ENCODE measurements around the gene STK35.
A peak's percentile ranks its signal among the peaks of the same experiment; 100 is the strongest.

The STK35 gene

DNA sequence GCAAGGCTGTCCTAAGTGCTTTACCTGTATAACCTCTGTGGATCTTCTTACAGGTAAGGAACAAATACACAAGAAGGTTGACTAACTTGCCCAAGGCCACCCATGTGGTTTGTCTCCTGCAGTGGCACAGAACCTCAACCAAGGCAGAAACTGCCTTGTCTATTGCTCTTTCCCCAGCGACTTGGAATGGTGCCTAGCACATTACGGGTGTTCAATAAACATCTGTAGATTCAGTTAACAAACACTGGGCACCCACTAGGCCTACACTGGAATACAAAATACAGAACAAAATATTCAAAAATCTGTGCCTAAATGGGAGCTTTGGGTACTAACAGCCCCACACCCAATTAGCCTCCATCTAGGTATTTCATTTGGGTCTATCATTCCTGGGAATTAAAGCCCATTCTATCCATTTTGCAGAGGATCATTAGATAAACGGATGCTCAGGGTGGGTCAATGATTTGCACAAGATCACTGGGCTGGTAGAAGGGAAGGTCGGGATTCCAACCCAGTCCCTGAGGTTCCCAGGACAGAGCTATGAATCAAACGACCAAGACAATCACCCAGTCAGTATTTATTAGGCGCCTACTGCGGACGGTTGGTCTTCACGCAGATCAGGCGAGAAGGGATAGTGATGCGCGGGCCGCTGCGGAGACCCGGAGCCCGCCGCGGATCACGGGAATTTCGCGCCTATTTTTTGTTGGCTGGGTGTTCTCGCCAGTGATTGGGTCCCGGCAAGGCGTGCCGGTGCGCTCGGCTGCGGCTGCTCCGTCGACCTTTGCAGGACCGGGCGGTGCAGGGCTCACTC is at the start of gene STK35:
TSS of gene STK35 (plus strand) at position 771 of the 808 bp plus-strand sequence. CDS start 55 bp downstream, outside the sequence.
- DNase-seq (ENCODE audit: low read depth in 3 of 3, low spot score in 1 of 3): peak in 1 of 3 donors; percentile 15

DNA sequence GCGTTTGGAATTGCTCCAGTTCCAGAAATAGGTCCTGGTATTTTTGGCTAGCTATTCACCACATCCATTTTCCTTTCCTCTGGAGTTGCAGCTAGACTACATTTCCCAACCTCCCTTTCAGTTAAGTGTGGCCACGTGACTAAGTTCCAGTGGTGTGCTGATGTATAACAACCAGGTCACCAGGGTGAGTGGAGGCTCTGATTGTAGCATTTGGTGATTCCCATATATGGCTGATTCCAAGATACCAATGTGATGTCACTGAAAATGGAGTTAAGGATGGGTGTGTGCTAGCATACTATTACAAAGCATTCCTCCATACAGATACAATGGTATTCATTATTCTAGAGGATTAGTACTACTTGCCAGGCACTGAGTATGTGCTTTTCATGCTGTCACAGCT is 49.7 kb upstream of the STK35 start:
- DNase-seq (ENCODE audit: low read depth in 3 of 3, low spot score in 1 of 3): no peak

- DNase-seq (ENCODE audit: low read depth in 3 of 3, low spot score in 1 of 3): no peak
Observed at GRCh38 chr20:2052741-2053140, 48.9 kb upstream of the STK35 start.

- no peak for DNase-seq (ENCODE audit: low read depth in 3 of 3, low spot score in 1 of 3)
Observed at GRCh38 chr20:2053615-2054014, 48.0 kb upstream of the STK35 start.

- DNase-seq (ENCODE audit: low read depth in 3 of 3, low spot score in 1 of 3): no peak
Observed at GRCh38 chr20:2054911-2055310, 46.7 kb upstream of the STK35 start.

GRCh38 chr20:2059411-2059810 is 42.2 kb upstream of the STK35 start:
- no peak for DNase-seq (ENCODE audit: low read depth in 3 of 3, low spot score in 1 of 3)

- no peak for DNase-seq (ENCODE audit: low read depth in 3 of 3, low spot score in 1 of 3)
Observed at GRCh38 chr20:2065099-2065498, 36.5 kb upstream of the STK35 start.

DNA sequence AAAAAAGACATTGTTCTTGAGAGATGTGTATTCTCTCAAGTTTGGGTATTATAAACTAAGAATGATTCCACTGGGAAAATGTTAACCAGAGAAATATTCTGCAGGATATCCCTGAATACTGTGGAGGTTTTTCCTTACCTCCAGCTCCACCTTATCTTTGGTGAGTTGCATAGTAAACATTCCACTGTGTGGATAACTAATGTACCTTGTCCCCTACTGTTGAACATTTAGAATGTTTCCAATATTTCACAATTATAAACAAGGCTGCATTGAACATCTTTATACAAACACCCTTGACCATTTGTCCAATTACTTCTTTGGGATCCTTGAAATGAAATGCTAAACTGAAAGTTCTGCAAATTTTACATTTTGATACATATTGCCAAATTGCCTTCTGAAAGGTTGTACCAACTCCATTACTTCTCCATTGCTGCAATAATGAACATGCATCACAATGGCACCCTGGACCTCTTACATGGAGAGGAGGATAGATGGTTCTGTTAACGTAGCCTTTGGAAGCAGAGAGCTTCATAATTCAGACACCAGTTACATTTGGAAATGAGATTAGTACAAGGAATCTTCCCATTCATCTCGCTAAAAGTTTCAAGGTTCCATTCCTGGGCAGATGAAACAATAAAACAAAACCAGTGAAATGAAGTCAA is 35.0 kb upstream of the STK35 start:
- DNase-seq (ENCODE audit: low read depth in 3 of 3, low spot score in 1 of 3): no peak

- DNase-seq (ENCODE audit: low read depth in 3 of 3, low spot score in 1 of 3): no peak
Observed at GRCh38 chr20:2080532-2081224, 20.9 kb upstream of the STK35 start.

GRCh38 chr20:2084703-2085102 is 16.9 kb upstream of the STK35 start:
- no peak for DNase-seq (ENCODE audit: low read depth in 3 of 3, low spot score in 1 of 3)

GRCh38 chr20:2086177-2086979 is 15.2 kb upstream of the STK35 start:
- DNase-seq (ENCODE audit: low read depth in 3 of 3, low spot score in 1 of 3): no peak

GRCh38 chr20:2086980-2087377 is 14.6 kb upstream of the STK35 start:
- DNase-seq (ENCODE audit: low read depth in 3 of 3, low spot score in 1 of 3): no peak

DNA sequence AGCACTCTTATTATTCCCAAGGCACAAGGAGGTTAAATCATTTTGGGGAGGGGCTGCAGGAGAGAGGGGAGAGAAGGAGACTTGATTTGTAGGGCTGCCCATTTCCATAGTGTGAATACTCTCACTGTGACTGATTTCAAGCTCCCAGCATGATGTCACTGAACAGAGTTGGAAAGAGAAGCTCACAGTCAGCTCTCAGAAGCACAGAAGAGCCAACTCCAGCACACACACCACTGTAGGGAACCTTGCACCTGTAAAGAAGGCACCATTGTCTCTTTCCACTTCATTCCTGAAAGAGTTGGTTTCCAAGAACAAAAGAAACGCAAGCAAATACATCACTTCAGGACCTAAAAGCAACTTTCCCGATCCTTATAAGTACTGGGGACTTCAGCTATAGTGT is 12.7 kb upstream of the STK35 start:
- no peak for DNase-seq (ENCODE audit: low read depth in 3 of 3, low spot score in 1 of 3)

- no peak for DNase-seq (ENCODE audit: low read depth in 3 of 3, low spot score in 1 of 3)
Observed at GRCh38 chr20:2089447-2089846, 12.2 kb upstream of the STK35 start.

DNA sequence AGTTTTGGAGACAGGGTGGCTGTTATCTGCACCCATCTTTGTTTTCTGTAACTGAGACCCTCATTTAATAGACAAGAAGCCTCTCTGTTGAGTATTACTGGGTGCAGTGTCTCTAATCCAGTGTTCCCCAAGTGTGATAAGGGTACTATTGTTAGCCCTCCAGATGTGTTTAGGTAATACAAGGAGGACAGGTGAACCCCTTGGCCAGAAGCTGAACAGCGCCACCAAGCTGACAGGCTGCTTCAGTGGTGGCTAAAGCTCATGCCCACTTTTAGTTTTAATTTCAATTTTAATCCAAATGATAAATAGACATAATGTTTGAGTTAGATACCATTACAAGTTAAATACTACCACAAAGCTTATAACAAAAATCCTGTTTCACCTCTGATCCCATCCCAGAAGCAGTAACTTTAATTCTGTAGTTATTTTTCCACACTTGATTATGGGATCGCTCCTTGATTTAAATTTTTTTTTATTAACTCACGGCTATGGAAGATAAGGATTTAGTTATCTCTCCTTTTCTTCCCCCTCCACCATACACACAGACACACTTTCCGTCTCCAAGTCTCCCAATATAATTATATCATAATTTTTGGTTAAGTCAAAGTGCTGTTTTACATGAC is 8.4 kb upstream of the STK35 start:
- DNase-seq (ENCODE audit: low read depth in 3 of 3, low spot score in 1 of 3): no peak

DNA sequence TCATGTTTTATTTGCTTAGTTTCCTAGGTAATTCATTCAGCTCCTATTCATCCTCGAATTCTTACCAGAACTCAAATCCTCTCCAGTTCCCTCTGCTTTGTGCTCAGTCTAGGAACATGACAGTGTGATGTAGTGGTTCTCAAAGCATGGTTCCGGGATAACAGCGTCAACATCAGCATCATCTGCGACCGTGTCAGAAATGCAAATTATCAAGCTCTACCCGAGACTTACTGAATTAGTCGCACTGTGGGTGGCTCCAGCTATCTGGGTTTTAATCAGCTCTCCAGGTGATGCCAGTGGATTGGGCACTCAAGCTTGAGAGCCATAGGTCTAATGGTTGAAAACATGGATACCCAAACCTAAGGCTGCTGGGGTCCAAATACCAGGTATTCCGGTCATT is 7.7 kb upstream of the STK35 start:
- no peak for DNase-seq (ENCODE audit: low read depth in 3 of 3, low spot score in 1 of 3)

- peak; percentile 69 to 74 (median 73) for DNase-seq (ENCODE audit: low read depth in 3 of 3, low spot score in 1 of 3)
Observed at GRCh38 chr20:2101865-2102584, 398 bp downstream of the STK35 start.

GRCh38 chr20:2102585-2103460 is 1.2 kb downstream of the STK35 start:
- peak; percentile 48 to 69 (median 66) for DNase-seq (ENCODE audit: low read depth in 3 of 3, low spot score in 1 of 3)
